Aortic smooth muscle cell (primary cell): ENCODE measurements around the gene TREML2. TPM values are rescaled to one million over a fixed set of nuclear protein-coding genes. Genes with fewer than 3 reads are reported as not detected.

ENCODE experiments used
- total RNA-seq: library from RNA; depleted of rRNA; stranded (reverse); fragments of >200 nt; gene quantifications from 2 replicates; pipeline ENCODE4 v1.2.3, GENCODE V29; 2014

Gene TREML2
- not detected in 2 replicates for total RNA-seq

GRCh38 chr6:41200901-41201763 is at the start of gene TREML2:
Gene TREML2, minus strand, starts transcription at chr6:41201149. Its CDS starts 141 bp downstream, at chr6:41201008.

GRCh38 chr6:41228096-41228495 is 27.1 kb upstream of the TREML2 start, which contains the start of gene TREML4:
Gene TREML4, plus strand, starts transcription at chr6:41228349. Its CDS starts 79 bp downstream, at chr6:41228428.

GRCh38 chr6:41162687-41163418 is 38.1 kb downstream of the TREML2 start, which contains the start of gene TREM2:
Gene TREM2, minus strand, starts transcription at chr6:41163116. Its CDS starts 34 bp downstream, at chr6:41163082.

DNA sequence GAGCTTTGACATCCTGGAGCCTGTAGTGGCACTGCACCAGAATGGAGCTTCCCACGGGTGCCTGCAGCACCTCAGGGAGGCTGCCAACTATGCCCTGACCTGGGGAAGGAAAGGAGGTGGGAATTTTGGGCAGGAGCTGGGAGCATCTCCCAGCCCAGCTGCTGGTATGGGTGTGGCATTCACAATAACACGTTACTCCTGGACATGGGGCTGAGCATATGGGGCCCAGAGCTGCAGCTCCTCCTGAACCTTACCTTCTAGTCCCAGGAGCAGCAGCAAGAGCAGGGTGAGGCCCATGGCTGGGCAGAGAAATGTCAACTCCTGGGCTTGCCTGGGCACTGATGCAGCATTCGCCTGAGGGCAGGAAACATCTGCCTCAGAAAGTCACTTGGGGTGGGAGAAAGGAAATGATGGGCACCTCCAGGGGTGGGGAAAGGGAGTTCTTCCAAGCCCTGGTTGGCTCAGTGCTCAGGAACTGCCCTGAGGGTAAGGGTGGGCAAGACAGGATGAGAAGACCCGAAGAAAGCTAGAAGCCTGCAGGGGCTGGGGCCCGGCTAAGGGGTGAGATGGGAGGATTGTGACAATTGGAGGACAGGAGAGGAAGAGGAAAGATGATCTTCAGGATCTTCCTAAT is 46.8 kb downstream of the TREML2 start, which contains the start of gene TREML1:
Gene TREML1 (minus strand): TSS at position 356 of the 634 bp plus-strand sequence. CDS start 59 bp downstream, at position 297.

Other genes starting within 250 kb of the TREML2 start
- under 0.01 TPM in 1 of 2 replicates, not detected in the other for gene UNC5CL, start 161.9 kb downstream of the TREML2 start, total RNA-seq
- gene TSPO2, start 158.7 kb downstream of the TREML2 start, total RNA-seq = not detected in 2 replicates
- gene APOBEC2, start 147.9 kb downstream of the TREML2 start, total RNA-seq = not detected in 2 replicates
- 9.6 and 13.6 TPM in 2 replicates for gene OARD1, start 128.8 kb downstream of the TREML2 start, total RNA-seq
- 12.6 and 14.8 TPM in 2 replicates for gene NFYA, start 128.2 kb downstream of the TREML2 start, total RNA-seq
- not detected in 2 replicates for gene TREML1, start 46.8 kb downstream of the TREML2 start, total RNA-seq
- gene TREM2, start 38.0 kb downstream of the TREML2 start, total RNA-seq = not detected in 2 replicates
- gene TREML4, start 27.2 kb upstream of the TREML2 start, total RNA-seq = not detected in 2 replicates
- gene TREM1, start 85.5 kb upstream of the TREML2 start, total RNA-seq = 0.19 and 0.66 TPM in 2 replicates
- not detected in 2 replicates for gene NCR2, start 134.5 kb upstream of the TREML2 start, total RNA-seq